HepG2 (cell line): ENCODE measurements around the gene UBAP1L. TPM values are rescaled to one million over a fixed set of nuclear protein-coding genes. Genes with fewer than 3 reads are reported as not detected.

ENCODE experiments used
- ATAC-seq: fragments of 200-7000 bp; cut with Tn5 transposase; 3 replicates; pipeline ENCODE4 v1.9.1; 2020; ENCODE audit warnings: mild to moderate bottlenecking, moderate library complexity
- BruUV-seq: library from RNA; stranded (reverse); fragments of 400-500 nt; replicated peaks from 2 replicates; lab custom pipeline; 2021; lab: Mats Ljungman, UMichigan
- CTCF ChIA-PET: fragments of 300-600 bp; formaldehyde crosslinking; extraction: SDS; loops from one replicate; lab custom pipeline; 2021; ENCODE audit warnings: low total read pairs, inconsistent platforms, low intra/inter-chr PET ratio; lab: Yijun Ruan, JAX
- POLR2A ChIA-PET: fragments of 350-600 bp; sonication (Branson Sonifier 250); formaldehyde crosslinking; loops from one replicate; lab custom pipeline; 2020; ENCODE audit warnings: antibody characterized with exemption, inconsistent platforms; lab: Yijun Ruan, JAX
- DNase-seq: peaks from one replicate; pipeline ENCODE4 v3.0.0-alpha.2; 2015; ENCODE audit warnings: low spot score
- FAIRE-seq: peaks from 3 replicates; lab custom pipeline; 2011; peaks lifted over from hg19 to GRCh38; lab: Jason Lieb, UNC
- H2AFZ ChIP-seq: one replicate; pipeline ENCODE4 v1.6.1; 2011; ENCODE audit warnings: low read length, inconsistent platforms
- H3K27ac ChIP-seq: fragments of 300-600 bp; 3 replicates; pipeline ENCODE4 v1.8.0; 2011; ENCODE audit warnings: mixed run types, mild to moderate bottlenecking, mixed read lengths, low read length, inconsistent platforms; ENCODE audit not compliant: insufficient read depth; ENCODE audit errors: extremely low read length
- H3K27me3 ChIP-seq, 2 experiments: fragments of 200-600 bp in 1 of 2; 2 replicates in 1 of 2; 3 replicates in 1 of 2; pipeline versions ENCODE4 v1.6.0 to v1.8.0; 2011; ENCODE audit warnings: low read length in 2 of 2, mild to moderate bottlenecking in 2 of 2, moderate library complexity in 2 of 2, inconsistent platforms in 1 of 2; ENCODE audit not compliant: insufficient read depth in 2 of 2, control insufficient read depth in 1 of 2
- H3K36me3 ChIP-seq, 2 experiments: fragments of 200-600 bp in 1 of 2; replicated peaks in 1 of 2; 2 replicates in 1 of 2; 3 replicates in 1 of 2; pipeline versions ENCODE4 v1.5.1 to v1.8.0; 2011; ENCODE audit warnings: low read length in 2 of 2, inconsistent platforms in 1 of 2; ENCODE audit not compliant: insufficient read depth in 2 of 2, control insufficient read depth in 1 of 2
- H3K4me1 ChIP-seq: 2 replicates; pipeline ENCODE4 v1.5.1; 2012; ENCODE audit warnings: low read length, inconsistent platforms; ENCODE audit not compliant: insufficient read depth
- H3K4me2 ChIP-seq: 2 replicates; pipeline ENCODE4 v1.6.0; 2011; ENCODE audit warnings: low read depth, low read length, inconsistent platforms
- H3K4me3 ChIP-seq, 3 experiments: fragments of 200-600 bp in 1 of 3; sonication (generic), shearing (Covaris generic) in 1 of 3; replicated peaks in 1 of 3; 2 replicates each; pipeline ENCODE4 v1.5.1; 2011 to 2016; ENCODE audit warnings: low read length in 3 of 3, inconsistent platforms in 2 of 3, low read depth in 2 of 3, mild to moderate bottlenecking in 2 of 3, control low read depth in 1 of 3, mixed read lengths in 1 of 3; ENCODE audit not compliant: insufficient read depth in 1 of 3
- H3K79me2 ChIP-seq: one replicate; pipeline ENCODE4 v1.6.1; 2011; ENCODE audit warnings: low read length, inconsistent platforms; ENCODE audit not compliant: insufficient read depth
- H3K9ac ChIP-seq: 2 replicates; pipeline ENCODE4 v1.6.0; 2011; ENCODE audit warnings: mild to moderate bottlenecking, low read depth, low read length, inconsistent platforms; ENCODE audit not compliant: insufficient read depth
- H3K9me3 ChIP-seq: 2 replicates; pipeline ENCODE4 v1.5.1; 2012; ENCODE audit warnings: mild to moderate bottlenecking, low read length
- H4K20me1 ChIP-seq: 2 replicates; pipeline ENCODE4 v1.6.0; 2011; ENCODE audit warnings: inconsistent platforms, mild to moderate bottlenecking, low read length, moderate library complexity; ENCODE audit not compliant: insufficient read depth
- ARNTL ChIP-seq: sonication (generic); formaldehyde crosslinking; IDR thresholded peaks from 2 replicates; pipeline ENCODE4 v1.4.0; 2020; ENCODE audit warnings: mild to moderate bottlenecking, missing genetic modification reagents
- CTCF ChIP-seq: sonication (generic); formaldehyde crosslinking; IDR thresholded peaks from 2 replicates; pipeline ENCODE4 v1.5.0; 2020; ENCODE audit warnings: mild to moderate bottlenecking, missing genetic modification reagents, moderate library complexity
- FOXM1 ChIP-seq: sonication (generic); formaldehyde crosslinking; IDR thresholded peaks from 2 replicates; pipeline ENCODE4 v1.5.0; 2020; ENCODE audit warnings: missing genetic modification reagents
- IKZF1 ChIP-seq: fragments of 450-650 bp; IDR thresholded peaks from 2 replicates; pipeline ENCODE4 v1.7.1; 2016
- JUND ChIP-seq: sonication (generic); formaldehyde crosslinking; IDR thresholded peaks from 2 replicates; pipeline ENCODE4 v1.8.0; 2022; ENCODE audit warnings: mild to moderate bottlenecking, missing genetic modification reagents
- KLF13 ChIP-seq: sonication (generic); formaldehyde crosslinking; IDR thresholded peaks from 2 replicates; pipeline ENCODE4 v1.4.0; 2020; ENCODE audit warnings: mild to moderate bottlenecking, missing genetic modification reagents
- MATR3 ChIP-seq: sonication (generic); formaldehyde crosslinking; IDR thresholded peaks from 2 replicates; pipeline ENCODE4 v1.4.0; 2020; ENCODE audit warnings: missing genetic modification reagents
- NR2F6 ChIP-seq, 2 experiments: IDR thresholded peaks; 2 replicates each; pipeline ENCODE4 v1.6.1; 2016; ENCODE audit warnings: antibody characterized with exemption in 1 of 2, mild to moderate bottlenecking in 1 of 2
- RAD21 ChIP-seq: fragments of 450-650 bp; formaldehyde crosslinking; IDR thresholded peaks from 2 replicates; pipeline ENCODE4 v1.5.0; 2020; ENCODE audit warnings: mild to moderate bottlenecking
- SMC3 ChIP-seq: IDR thresholded peaks from 2 replicates; pipeline ENCODE4 v1.6.1; 2011; ENCODE audit warnings: low read length, improper control_type of control experiment
- STAG1 ChIP-seq: sonication (generic); formaldehyde crosslinking; IDR thresholded peaks from 2 replicates; pipeline ENCODE4 v1.4.0; 2020; ENCODE audit warnings: missing genetic modification reagents
- ZNF337 ChIP-seq: sonication (generic); formaldehyde crosslinking; IDR thresholded peaks from 2 replicates; pipeline ENCODE4 v1.5.1; 2020; ENCODE audit warnings: missing genetic modification reagents, low read depth, mild to moderate bottlenecking, borderline replicate concordance
- ZNF496 ChIP-seq: sonication (generic); formaldehyde crosslinking; IDR thresholded peaks from 2 replicates; pipeline ENCODE4 v1.8.1; 2023; ENCODE audit warnings: mild to moderate bottlenecking, moderate library complexity, missing genetic modification reagents; ENCODE audit not compliant: insufficient replicate concordance
- ZNF580 ChIP-seq: IDR thresholded peaks from 2 replicates; pipeline ENCODE4 v1.6.1; 2016; ENCODE audit warnings: low read depth, borderline replicate concordance
- ZNF768 ChIP-seq: sonication (generic); formaldehyde crosslinking; IDR thresholded peaks from 2 replicates; pipeline ENCODE4 v1.4.0; 2020; ENCODE audit warnings: missing genetic modification reagents
- WGBS: methylation state at CpG from one replicate; pipeline ENCODE4 v1.1.6; 2017; ENCODE audit warnings: low lambda C conversion rate; 5-methylcytosine and 5-hydroxymethylcytosine counted together
- in situ Hi-C: cut with HindIII; loops from 2 replicates; pipeline ENCODE4 v1.10.0; 2017; ENCODE audit warnings: low pct_unique_long_range_greater_than_20kb; ENCODE audit not compliant: extremely low pct_ligation_motif_present
- intact Hi-C: fragments of 100-400 bp; cut with micrococcal nuclease; formaldehyde crosslinking; loops from one replicate; pipeline ENCODE4 v1.10.0; 2022; ENCODE audit not compliant: unreplicated experiment
- polyA plus RNA-seq, 8 experiments: library from polyadenylated mRNA; depleted of rRNA in 3 of 8; stranded (reverse) in 7 of 8; unstranded in 1 of 8; fragments of >200 nt; fragmentation: Illumina TruSeq in 4 of 8; extraction: Trizol in 4 of 8; gene quantifications; 2 replicates each; pipeline versions ENCODE4 v1.2.1 to v1.2.3, GENCODE V29; 2011 to 2016; ENCODE audit warnings: low read depth in 4 of 8, missing spikeins in 1 of 8, mixed read lengths in 1 of 8; ENCODE audit not compliant: insufficient read depth in 1 of 8
- total RNA-seq, 5 experiments: library from RNA; depleted of rRNA; stranded (reverse); fragments of >200 nt; fragmentation: Illumina TruSeq; extraction: Trizol; gene quantifications; 2 replicates each; pipeline ENCODE4 v1.2.3, GENCODE V29; 2016; ENCODE audit warnings: low read depth in 1 of 5

The UBAP1L gene
- total and polyA plus RNA-seq, 2 of the 13 experiments (the other 11 are each of a cell fraction or from before 2014, with no cell fraction given) = 0.86 to 1.4 TPM

- DNase-seq = no peak
- Histone ChIP-seq H3K36me3 (no peaks in the 10 kb centered on the region), H3K27me3 (peaks cover 0 to 21% of the 10 kb centered on the region in 2 experiments; a peak in 2 of 5 replicates)
- no peak for FAIRE-seq
- peak; percentile 51 for TF ChIP-seq STAG1 (CRISPR knock-in tag)
- TF ChIP-seq SMC3 = peak; percentile 45
- TF ChIP-seq NR2F6 (IDR thresholded peaks at IDR 0.05) = no peak
- no peak for TF ChIP-seq NR2F6 (CRISPR knock-in tag; IDR thresholded peaks at IDR 0.05)
- TF ChIP-seq ZNF496 (CRISPR knock-in tag) = no peak
- TF ChIP-seq ARNTL = no peak
- no peak for TF ChIP-seq KLF13 (CRISPR knock-in tag)
- no peak for TF ChIP-seq ZNF580 (CRISPR knock-in tag)
- no peak for TF ChIP-seq MATR3 (CRISPR knock-in tag)
- TF ChIP-seq ZNF768 (CRISPR knock-in tag) = no peak
- no peak for TF ChIP-seq FOXM1
- TF ChIP-seq JUND = no peak
- no peak for TF ChIP-seq ZNF337 (CRISPR knock-in tag)
- TF ChIP-seq CTCF (CRISPR knock-in tag) = peak; percentile 46
- TF ChIP-seq IKZF1 = no peak
- peak; percentile 19; the same call in 1 of the 2 replicates for TF ChIP-seq RAD21
- TF ChIP-seq, all 625 proteins: peak for 4
- WGBS = 3% methylated on average over 7 of the region's 7 CpGs
- no peaks in the 10 kb centered on the region for H4K20me1 ChIP-seq
- CTCF ChIA-PET = interaction anchor here (0.8 to 6.7 kb wide), 3 partner anchors 28 to 51 kb away, joined by 3 to 54 read pairs (median 10); no protein-coding TSS in a partner anchor
- intact Hi-C loops (loop anchor here (2.0 kb wide), 1 partner anchor 28 kb away; no protein-coding TSS in a partner anchor), in situ Hi-C loops (loop anchor here (10.0 kb wide), 1 partner anchor 48 kb away; no protein-coding TSS in a partner anchor)
- no peak overlapping the region for H3K27ac ChIP-seq
- no peak for ATAC-seq
- no peaks in the 10 kb centered on the region for H3K9me3 ChIP-seq
- no TSS peak for BruUV-seq
- peaks cover 94% of the 10 kb centered on the region for H3K4me1 ChIP-seq
- peak overlapping the region; percentile 9 for H3K4me2 ChIP-seq
- H3K79me2 ChIP-seq = no peaks in the 10 kb centered on the region
- POLR2A ChIA-PET = interaction anchor here (0.9 to 1.8 kb wide), 2 partner anchors 28 to 29 kb away, joined by 3 to 6 read pairs; no protein-coding TSS in a partner anchor
- H3K4me3 ChIP-seq = no peak overlapping the region
- no peak overlapping the region for H2AFZ ChIP-seq
- H3K9ac ChIP-seq = no peak overlapping the region
These were observed 31.7 kb downstream of the UBAP1L start for GRCh38 chr15:65083262-65083701.
